Coronary artery (tissue), 2 donors: Measurements from ENCODE around the gene KIF18A.

Experiments used
- DNase-seq: peaks from one replicate; pipeline ENCODE4 v3.0.0-alpha.2; 2017; ENCODE audit warnings: low spot score
- H3K27ac ChIP-seq, 2 donors: fragments of 200-600 bp; sonication (generic); one replicate each; pipeline ENCODE4 v1.5.1; 2016 to 2019
- H3K4me3 ChIP-seq: fragments of 200-600 bp; sonication (generic); 2 replicates; pipeline ENCODE4 v1.5.1; 2016; ENCODE audit warnings: mild to moderate bottlenecking, moderate library complexity
- CTCF ChIP-seq: fragments of 200-600 bp; sonication (generic); IDR thresholded peaks from one replicate; pipeline ENCODE4 v1.5.1; 2019; ENCODE audit warnings: antibody characterized with exemption

KIF18A gene

GRCh38 chr11:28107750-28108618, at the start of gene KIF18A, which contains the start of gene METTL15:
Gene KIF18A (minus strand): TSS chr11:28108156. CDS start chr11:28097947, 10,209 bp downstream.
Gene METTL15 (plus strand): TSS chr11:28108388. CDS start chr11:28113335, 4,947 bp downstream.
- DNase-seq = peak; percentile 100
- peak within 1 kb of the TSS; percentile 80 to 87 for H3K27ac ChIP-seq
- no peak for TF ChIP-seq CTCF
- peak within 1 kb of the TSS; percentile 74 for H3K4me3 ChIP-seq

DNA sequence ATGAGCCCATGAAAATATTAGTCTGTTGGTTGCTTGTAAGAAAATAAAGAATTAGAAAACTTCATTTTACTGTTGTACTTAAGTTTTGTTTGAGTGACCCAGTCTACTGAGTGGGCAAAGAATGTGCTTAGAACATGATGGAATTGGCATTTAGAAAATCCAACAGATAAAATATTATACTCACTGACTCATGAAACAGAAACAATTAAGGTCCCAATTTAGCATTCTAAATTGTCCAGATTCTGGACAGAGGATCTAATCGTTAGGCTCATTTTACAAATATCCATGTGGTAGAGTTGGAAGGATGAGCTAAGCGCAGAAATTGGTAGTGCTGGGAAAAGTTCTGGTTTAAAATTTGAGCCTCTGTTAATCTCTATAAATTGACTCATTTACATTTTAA, 45.6 kb upstream of the KIF18A start:
- no peak for DNase-seq
- TF ChIP-seq CTCF = no peak
- Histone ChIP-seq H3K27ac (no peak overlapping the region), H3K4me3 (no peak overlapping the region)

- no peak for DNase-seq
- no peak overlapping the region for H3K4me3 ChIP-seq
- H3K27ac ChIP-seq = no peak overlapping the region
- TF ChIP-seq CTCF = no peak
Observed at GRCh38 chr11:28152743-28153142, 44.8 kb upstream of the KIF18A start.

GRCh38 chr11:28146123-28146751, 38.3 kb upstream of the KIF18A start:
- no peak for DNase-seq

GRCh38 chr11:28144808-28145207, 36.9 kb upstream of the KIF18A start:
- TF ChIP-seq CTCF = no peak
- Histone ChIP-seq H3K4me3 (no peak overlapping the region), H3K27ac (no peak overlapping the region)
- DNase-seq = no peak

More at GRCh38 chr11:28146123-28146751, 38.3 kb upstream of the KIF18A start:
- TF ChIP-seq CTCF = no peak
- Histone ChIP-seq H3K27ac (no peak overlapping the region), H3K4me3 (no peak overlapping the region)

GRCh38 chr11:28142724-28143123, 34.8 kb upstream of the KIF18A start:
- TF ChIP-seq CTCF = no peak
- no peak for DNase-seq
- no peak overlapping the region for H3K27ac ChIP-seq
- H3K4me3 ChIP-seq = no peak overlapping the region
